Ramos (cell line): ENCODE data around the gene KCNQ1.

Experiments
- in situ Hi-C: fragments of 300-500 bp; cut with MboI; formaldehyde crosslinking; loops from one replicate; pipeline ENCODE4 v1.14.3; 2022; ENCODE audit warnings: low sequenced_read_pairs; ENCODE audit not compliant: unreplicated experiment

KCNQ1 gene

GRCh38 chr11:2814751-2815150 lies 369.9 kb downstream of the KCNQ1 start:
- in situ Hi-C loops, result no loop called here

GRCh38 chr11:2815762-2816496 lies 371.1 kb downstream of the KCNQ1 start:
- in situ Hi-C loops, result no loop called here

- in situ Hi-C loops, result no loop called here
Measured at GRCh38 chr11:2816523-2816922, 371.7 kb downstream of the KCNQ1 start.

- in situ Hi-C loops, result no loop called here
Measured at GRCh38 chr11:2816941-2817421, 372.2 kb downstream of the KCNQ1 start.

GRCh38 chr11:2817431-2817830 lies 372.6 kb downstream of the KCNQ1 start:
- in situ Hi-C loops, result no loop called here

GRCh38 chr11:2818021-2818420 lies 373.2 kb downstream of the KCNQ1 start:
- in situ Hi-C loops, result no loop called here

GRCh38 chr11:2818503-2818902 lies 373.7 kb downstream of the KCNQ1 start:
- in situ Hi-C loops, result no loop called here

GRCh38 chr11:2819316-2819715 lies 374.5 kb downstream of the KCNQ1 start:
- in situ Hi-C loops, result no loop called here

GRCh38 chr11:2820976-2821375 lies 376.2 kb downstream of the KCNQ1 start:
- in situ Hi-C loops, result no loop called here

GRCh38 chr11:2821891-2822290 lies 377.1 kb downstream of the KCNQ1 start:
- in situ Hi-C loops, result no loop called here

GRCh38 chr11:2824851-2825250 lies 380.0 kb downstream of the KCNQ1 start:
- in situ Hi-C loops, result no loop called here

- in situ Hi-C loops, result no loop called here
Measured at GRCh38 chr11:2825261-2825888, 380.6 kb downstream of the KCNQ1 start.

GRCh38 chr11:2825889-2826678 lies 381.3 kb downstream of the KCNQ1 start:
- in situ Hi-C loops, result no loop called here

GRCh38 chr11:2826679-2827056 lies 381.9 kb downstream of the KCNQ1 start:
- in situ Hi-C loops, result no loop called here

- in situ Hi-C loops, result no loop called here
Measured at GRCh38 chr11:2827256-2827655, 382.4 kb downstream of the KCNQ1 start.

GRCh38 chr11:2827792-2828191 lies 383.0 kb downstream of the KCNQ1 start:
- in situ Hi-C loops, result no loop called here

GRCh38 chr11:2828585-2829330 lies 383.9 kb downstream of the KCNQ1 start:
- in situ Hi-C loops, result no loop called here

GRCh38 chr11:2830030-2830812 lies 385.4 kb downstream of the KCNQ1 start:
- in situ Hi-C loops, result no loop called here

- in situ Hi-C loops, result no loop called here
Measured at GRCh38 chr11:2830886-2831285, 386.1 kb downstream of the KCNQ1 start.
